Right lobe of liver (tissue), 6 donors: ENCODE measurements around the gene PARP14. TPM values are rescaled to one million over a fixed set of nuclear protein-coding genes. Genes with fewer than 3 reads are reported as not detected.

Source experiments
- ATAC-seq, 4 donors: fragments of 200-7000 bp; cut with Tn5 transposase; one replicate each; pipeline ENCODE4 v1.9.1; 2020; ENCODE audit warnings: mild to moderate bottlenecking in 4 of 4, moderate library complexity in 4 of 4
- DNase-seq, 3 donors: peaks; one replicate each; pipeline ENCODE4 v3.0.0-alpha.2; 2020
- H3K27ac ChIP-seq, 3 donors: fragments of 200-600 bp; one replicate each; pipeline ENCODE4 v1.8.0; 2022
- H3K27me3 ChIP-seq, 2 donors: fragments of 200-600 bp; one replicate each; pipeline ENCODE4 v1.8.0; 2022
- H3K36me3 ChIP-seq, 4 donors: fragments of 200-600 bp; sonication (generic) in 1 of 4; one replicate each; pipeline versions ENCODE4 v1.5.1 to v1.8.0; 2017 to 2022; ENCODE audit warnings: control low read depth in 1 of 4
- H3K4me1 ChIP-seq, 4 donors: fragments of 200-600 bp; sonication (generic) in 1 of 4; one replicate each; pipeline versions ENCODE4 v1.5.1 to v1.8.0; 2017 to 2022; ENCODE audit warnings: control low read depth in 1 of 4
- H3K4me3 ChIP-seq, 3 donors: fragments of 200-600 bp; one replicate each; pipeline ENCODE4 v1.8.0; 2022
- H3K9me3 ChIP-seq, 4 donors: fragments of 200-600 bp; sonication (generic) in 1 of 4; one replicate each; pipeline versions ENCODE4 v1.5.1 to v1.8.0; 2017 to 2022; ENCODE audit warnings: control low read depth in 1 of 4
- POLR2A ChIP-seq: fragments of 450-650 bp; IDR thresholded peaks from one replicate; pipeline ENCODE4 v1.6.1; 2017; ENCODE audit warnings: antibody characterized with exemption, mild to moderate bottlenecking
- WGBS: methylation state at CpG from one replicate; pipeline ENCODE4 v1.1.6; 2018; ENCODE audit warnings: low coverage, low lambda C conversion rate; ENCODE audit not compliant: insufficient coverage; ENCODE audit errors: missing lambda C conversion rate; 5-methylcytosine and 5-hydroxymethylcytosine counted together
- intact Hi-C, 2 donors: fragments of 100-400 bp; cut with DNase I; formaldehyde crosslinking; loops; one replicate each; pipeline versions ENCODE4 v1.11.2 to v1.14.1; 2022
- total RNA-seq, 6 experiments: library from RNA; depleted of rRNA in 2 of 6; stranded (reverse); fragments of >200 nt in 2 of 6; fragmentation: NEBNext Ultra II Directional in 3 of 6; extraction: Animal tissue kit (Norgen Biotek cat#: 25700) in 3 of 6; gene quantifications; one replicate each; pipeline versions ENCODE4 v1.1.0 to v1.2.4, GENCODE V29; 2016 to 2023
- TF ChIP-seq, protein P1 (sequence below), 4 donors: fragments of 200-600 bp in 3 of 4; fragments of 450-650 bp in 1 of 4; IDR thresholded peaks; one replicate each; pipeline versions ENCODE4 v1.5.1 to v1.8.0; 2016 to 2022; ENCODE audit warnings: antibody characterized with exemption in 4 of 4, mild to moderate bottlenecking in 2 of 4
- donor health status: DM: no; HTN: yes; CAD: no.
- donor health status: DM: no; HTN: no; CAD: no.
- donor health status: DM: no; HTN: no; CAD: no.
- donor health status: DM: no; HTN: yes; CAD: no.
- donor health status: DM: no; HTN: yes; CAD: no.

PARP14 gene
- total RNA-seq, 6 experiments from 2014 or later = 35.2 to 111 (median 37.3) TPM

DNA sequence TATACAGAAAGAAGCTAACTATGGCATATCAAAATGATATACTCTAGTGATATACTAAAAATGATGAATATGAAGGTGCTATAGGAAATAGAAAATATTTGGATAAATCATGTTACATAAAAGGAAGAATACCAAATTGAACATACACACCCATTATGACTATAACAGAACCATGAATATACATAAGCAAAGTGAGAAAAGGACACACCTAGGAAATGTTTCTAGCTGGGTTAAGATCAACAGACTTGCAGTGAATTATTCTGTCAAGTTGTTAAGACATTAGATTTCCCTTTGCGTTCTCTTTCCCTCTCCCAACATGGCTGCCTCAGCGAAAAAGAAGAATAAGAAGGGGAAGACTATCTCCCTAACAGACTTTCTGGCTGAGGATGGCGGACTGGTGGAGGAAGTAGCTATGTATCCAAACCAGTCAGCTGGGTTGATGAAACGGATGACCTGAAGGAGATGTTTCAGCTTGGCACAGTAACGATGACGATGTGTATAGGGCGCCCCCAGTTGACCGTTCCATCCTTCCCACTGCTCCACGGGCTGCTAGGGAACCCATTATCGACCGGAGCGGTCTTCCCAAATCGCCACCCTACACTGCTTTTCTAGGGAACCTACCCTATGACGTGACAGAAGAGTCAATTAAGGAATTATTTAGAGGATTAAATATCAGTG, 20.2 kb upstream of the PARP14 start:
- no peak overlapping the region for H3K4me3 ChIP-seq
- no peak for TF ChIP-seq POLR2A
- TF ChIP-seq, protein P1, sequence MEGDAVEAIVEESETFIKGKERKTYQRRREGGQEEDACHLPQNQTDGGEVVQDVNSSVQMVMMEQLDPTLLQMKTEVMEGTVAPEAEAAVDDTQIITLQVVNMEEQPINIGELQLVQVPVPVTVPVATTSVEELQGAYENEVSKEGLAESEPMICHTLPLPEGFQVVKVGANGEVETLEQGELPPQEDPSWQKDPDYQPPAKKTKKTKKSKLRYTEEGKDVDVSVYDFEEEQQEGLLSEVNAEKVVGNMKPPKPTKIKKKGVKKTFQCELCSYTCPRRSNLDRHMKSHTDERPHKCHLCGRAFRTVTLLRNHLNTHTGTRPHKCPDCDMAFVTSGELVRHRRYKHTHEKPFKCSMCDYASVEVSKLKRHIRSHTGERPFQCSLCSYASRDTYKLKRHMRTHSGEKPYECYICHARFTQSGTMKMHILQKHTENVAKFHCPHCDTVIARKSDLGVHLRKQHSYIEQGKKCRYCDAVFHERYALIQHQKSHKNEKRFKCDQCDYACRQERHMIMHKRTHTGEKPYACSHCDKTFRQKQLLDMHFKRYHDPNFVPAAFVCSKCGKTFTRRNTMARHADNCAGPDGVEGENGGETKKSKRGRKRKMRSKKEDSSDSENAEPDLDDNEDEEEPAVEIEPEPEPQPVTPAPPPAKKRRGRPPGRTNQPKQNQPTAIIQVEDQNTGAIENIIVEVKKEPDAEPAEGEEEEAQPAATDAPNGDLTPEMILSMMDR (IDR thresholded peaks at IDR 0.05) = no peak
- H3K27me3 ChIP-seq = no peaks in the 10 kb centered on the region
- H3K27ac ChIP-seq = no peak overlapping the region
- 78% methylated on average over 5 of the region's 14 CpGs for WGBS
- DNase-seq (no peak), ATAC-seq (no peak)
- H3K9me3 ChIP-seq = peaks cover 0 to 6% (median 0%) of the 10 kb centered on the region in 4 donors
- intact Hi-C loops = no loop called here
- no peaks in the 10 kb centered on the region for H3K4me1 ChIP-seq
- H3K36me3 ChIP-seq = no peaks in the 10 kb centered on the region

DNA sequence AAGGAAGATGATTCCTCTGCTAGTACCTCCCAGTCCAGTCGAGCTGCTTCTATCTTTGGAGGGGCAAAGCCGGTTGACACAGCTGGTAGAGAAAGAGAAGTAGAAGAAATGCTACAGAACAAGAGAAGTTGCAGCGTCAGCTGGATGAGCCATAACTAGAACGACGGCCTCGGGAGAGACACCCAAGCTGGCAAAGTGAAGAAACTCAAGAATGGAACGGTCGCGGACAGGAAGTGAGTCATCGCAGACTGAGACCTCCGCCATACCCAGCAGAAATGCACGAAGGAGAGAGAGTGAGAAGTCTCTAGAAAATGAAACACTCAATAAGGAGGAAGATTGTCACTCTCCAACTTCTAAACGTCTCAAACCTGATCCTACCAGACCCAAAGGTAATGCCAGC, 19.0 kb upstream of the PARP14 start:
- DNase-seq = no peak
- TF ChIP-seq, protein P1 (IDR thresholded peaks at IDR 0.05) = no peak
- no peak for TF ChIP-seq POLR2A
- H3K4me1 ChIP-seq = no peaks in the 10 kb centered on the region
- H3K27me3 ChIP-seq = no peaks in the 10 kb centered on the region
- H3K27ac ChIP-seq = no peak overlapping the region
- ATAC-seq = no peak
- intact Hi-C loops = no loop called here
- WGBS = 81% methylated on average over 12 of the region's 13 CpGs
- no peak overlapping the region for H3K4me3 ChIP-seq
- peaks cover 0 to 6% (median 0%) of the 10 kb centered on the region in 4 donors for H3K9me3 ChIP-seq
- H3K36me3 ChIP-seq = no peaks in the 10 kb centered on the region

DNA sequence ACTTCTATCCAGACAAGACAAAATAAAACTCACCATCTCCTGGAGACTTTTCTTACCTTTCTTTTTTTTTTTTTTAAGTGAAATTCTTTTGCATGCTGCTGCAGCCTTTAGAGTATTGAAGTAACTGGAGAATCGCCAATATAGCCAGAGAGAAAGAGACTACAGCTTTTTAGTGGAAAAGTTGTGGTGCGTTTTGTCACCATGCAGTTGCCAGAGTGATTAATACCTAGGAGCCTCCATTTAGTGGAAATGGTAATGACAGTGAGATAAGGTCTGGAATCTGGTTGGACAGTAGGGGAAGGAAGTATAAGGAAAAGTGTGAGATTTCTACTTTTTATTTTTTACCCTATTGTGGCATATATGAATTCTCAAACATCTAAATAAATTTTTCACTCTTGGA, 18.1 kb upstream of the PARP14 start:
- TF ChIP-seq, protein P1 (IDR thresholded peaks at IDR 0.05) = no peak
- TF ChIP-seq POLR2A = no peak
- Histone ChIP-seq H3K9me3 (peaks cover 0 to 6% (median 0%) of the 10 kb centered on the region in 4 donors), H3K4me3 (no peak overlapping the region), H3K36me3 (no peaks in the 10 kb centered on the region), H3K27ac (no peak overlapping the region), H3K27me3 (no peaks in the 10 kb centered on the region), H3K4me1 (no peaks in the 10 kb centered on the region)
- 64% methylated on average over 2 of the region's 2 CpGs for WGBS
- intact Hi-C loops = no loop called here
- DNase-seq (no peak), ATAC-seq (no peak)

DNA sequence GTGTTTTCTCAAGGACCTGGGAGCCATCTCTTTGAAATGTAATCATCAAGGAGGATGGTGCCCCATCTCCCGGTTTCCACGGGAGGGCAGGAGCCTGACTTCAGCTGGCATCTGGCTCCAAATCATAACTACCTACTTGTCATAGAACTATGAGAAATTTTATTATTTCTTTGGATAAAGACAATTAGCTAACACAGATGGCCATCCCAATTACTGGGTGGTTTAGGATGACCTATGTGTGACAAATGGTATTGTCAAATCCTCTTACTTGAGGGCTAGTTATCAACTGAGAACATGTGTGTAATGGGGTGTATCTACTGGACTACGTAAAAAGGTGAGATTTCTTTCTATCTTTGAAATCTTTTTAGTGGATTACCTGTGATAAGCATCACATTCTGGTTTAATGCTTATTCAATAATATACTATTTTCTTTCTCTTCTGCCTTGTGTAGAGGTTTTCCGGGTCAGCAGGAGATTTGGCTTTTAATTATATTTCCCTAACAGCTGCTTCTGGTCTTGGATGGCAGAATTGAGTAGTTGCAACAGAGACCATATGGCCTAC, 15.3 kb upstream of the PARP14 start:
- ATAC-seq = no peak
- WGBS = 83% methylated on average over 4 of the region's 4 CpGs
- intact Hi-C loops = no loop called here

More for the DNA sequence above, 15.3 kb upstream of the PARP14 start:
- H3K27ac ChIP-seq = no peak overlapping the region
- H3K9me3 ChIP-seq = peaks cover 0 to 6% (median 0%) of the 10 kb centered on the region in 4 donors
- H3K36me3 ChIP-seq = no peaks in the 10 kb centered on the region
- no peak overlapping the region for H3K4me3 ChIP-seq
- no peak for TF ChIP-seq POLR2A
- TF ChIP-seq, protein P1 (IDR thresholded peaks at IDR 0.05) = no peak
- H3K4me1 ChIP-seq = no peaks in the 10 kb centered on the region
- no peaks in the 10 kb centered on the region for H3K27me3 ChIP-seq
- no peak for DNase-seq
